ENCODE measurements around the gene SFRP2.

- TF ChIP-seq CTCF (tag by site-specific recombination; IDR thresholded peaks at IDR 0.05) = no peak
- no peak for TF ChIP-seq PRDM1 (tag by site-specific recombination; IDR thresholded peaks at IDR 0.05)
- no peak for TF ChIP-seq GLI4 (tag by site-specific recombination; IDR thresholded peaks at IDR 0.05)
- no peak for TF ChIP-seq ZNF24 (tag by site-specific recombination; IDR thresholded peaks at IDR 0.05)
- TF ChIP-seq, protein P1, sequence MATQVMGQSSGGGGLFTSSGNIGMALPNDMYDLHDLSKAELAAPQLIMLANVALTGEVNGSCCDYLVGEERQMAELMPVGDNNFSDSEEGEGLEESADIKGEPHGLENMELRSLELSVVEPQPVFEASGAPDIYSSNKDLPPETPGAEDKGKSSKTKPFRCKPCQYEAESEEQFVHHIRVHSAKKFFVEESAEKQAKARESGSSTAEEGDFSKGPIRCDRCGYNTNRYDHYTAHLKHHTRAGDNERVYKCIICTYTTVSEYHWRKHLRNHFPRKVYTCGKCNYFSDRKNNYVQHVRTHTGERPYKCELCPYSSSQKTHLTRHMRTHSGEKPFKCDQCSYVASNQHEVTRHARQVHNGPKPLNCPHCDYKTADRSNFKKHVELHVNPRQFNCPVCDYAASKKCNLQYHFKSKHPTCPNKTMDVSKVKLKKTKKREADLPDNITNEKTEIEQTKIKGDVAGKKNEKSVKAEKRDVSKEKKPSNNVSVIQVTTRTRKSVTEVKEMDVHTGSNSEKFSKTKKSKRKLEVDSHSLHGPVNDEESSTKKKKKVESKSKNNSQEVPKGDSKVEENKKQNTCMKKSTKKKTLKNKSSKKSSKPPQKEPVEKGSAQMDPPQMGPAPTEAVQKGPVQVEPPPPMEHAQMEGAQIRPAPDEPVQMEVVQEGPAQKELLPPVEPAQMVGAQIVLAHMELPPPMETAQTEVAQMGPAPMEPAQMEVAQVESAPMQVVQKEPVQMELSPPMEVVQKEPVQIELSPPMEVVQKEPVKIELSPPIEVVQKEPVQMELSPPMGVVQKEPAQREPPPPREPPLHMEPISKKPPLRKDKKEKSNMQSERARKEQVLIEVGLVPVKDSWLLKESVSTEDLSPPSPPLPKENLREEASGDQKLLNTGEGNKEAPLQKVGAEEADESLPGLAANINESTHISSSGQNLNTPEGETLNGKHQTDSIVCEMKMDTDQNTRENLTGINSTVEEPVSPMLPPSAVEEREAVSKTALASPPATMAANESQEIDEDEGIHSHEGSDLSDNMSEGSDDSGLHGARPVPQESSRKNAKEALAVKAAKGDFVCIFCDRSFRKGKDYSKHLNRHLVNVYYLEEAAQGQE (tag by site-specific recombination; IDR thresholded peaks at IDR 0.05) = no peak
- TF ChIP-seq ZBTB8A (tag by site-specific recombination; IDR thresholded peaks at IDR 0.05) = no peak
- no peak for TF ChIP-seq ZNF837 (tag by site-specific recombination; IDR thresholded peaks at IDR 0.05)
- no peak for TF ChIP-seq GLIS2 (tag by site-specific recombination; IDR thresholded peaks at IDR 0.05)
- TF ChIP-seq ZNF138 (tag by site-specific recombination; IDR thresholded peaks at IDR 0.05; ENCODE audit: borderline replicate concordance) = no peak
Measured at GRCh38 chr4:153790500-153790865, 1.6 kb upstream of the SFRP2 start.
